ENCODE results near the gene GRIA4. TPM values are rescaled to one million over a fixed set of nuclear protein-coding genes. Genes with fewer than 3 reads are reported as not detected.

The GRIA4 gene
- total RNA-seq, 1 experiment from 2014 or later, result not detected

- no TSS peak for BruUV-seq (replicated peaks)
- Mint-ChIP-seq H3K27ac (ENCODE audit: low read depth, unreplicated experiment) (no peak overlapping the region), H3K4me1 (ENCODE audit: insufficient read depth, unreplicated experiment) (no peaks in the 10 kb centered on the region), H3K9me3 (ENCODE audit: unreplicated experiment) (peaks cover 17% of the 10 kb centered on the region), H3K27me3 (ENCODE audit: insufficient read depth, unreplicated experiment) (no peaks in the 10 kb centered on the region), H3K4me3 (ENCODE audit: unreplicated experiment) (no peak overlapping the region), H3K36me3 (ENCODE audit: insufficient read depth, unreplicated experiment) (no peaks in the 10 kb centered on the region)
- no peak for DNase-seq (ENCODE audit: unreplicated experiment)
- intact Hi-C loops (cut with micrococcal nuclease), result no loop called here
- POLR2A ChIA-PET, result no interaction called here
- TF ChIP-seq CTCF (IDR thresholded peaks at IDR 0.05; ENCODE audit: unreplicated experiment), result no peak
- CTCF ChIA-PET, result no interaction called here
These were observed 271.2 kb downstream of the GRIA4 start for GRCh38 chr11:105881027-105881426.

GRCh38 chr11:105884436-105884835, 274.6 kb downstream of the GRIA4 start:
- no peak for DNase-seq (ENCODE audit: unreplicated experiment)
- H3K27ac Mint-ChIP-seq (ENCODE audit: low read depth, unreplicated experiment), result no peak overlapping the region
- ChIA-PET CTCF (interaction anchor here (0.6 to 1.1 kb wide), 3 partner anchors 16 to 557 kb away, joined by 3 to 4 read pairs (median 3); no protein-coding TSS in a partner anchor), POLR2A (no interaction called here)
- no peaks in the 10 kb centered on the region for H3K27me3 Mint-ChIP-seq (ENCODE audit: insufficient read depth, unreplicated experiment)
- no peak for TF ChIP-seq CTCF (IDR thresholded peaks at IDR 0.05; ENCODE audit: unreplicated experiment)
- intact Hi-C loops (cut with micrococcal nuclease), result no loop called here
- H3K4me1 Mint-ChIP-seq (ENCODE audit: insufficient read depth, unreplicated experiment), result no peaks in the 10 kb centered on the region
- no peak overlapping the region for H3K4me3 Mint-ChIP-seq (ENCODE audit: unreplicated experiment)
- H3K9me3 Mint-ChIP-seq (ENCODE audit: unreplicated experiment), result no peaks in the 10 kb centered on the region
- H3K36me3 Mint-ChIP-seq (ENCODE audit: insufficient read depth, unreplicated experiment), result no peaks in the 10 kb centered on the region
- BruUV-seq (replicated peaks), result no TSS peak

GRCh38 chr11:105891685-105892084, 281.8 kb downstream of the GRIA4 start:
- DNase-seq (ENCODE audit: unreplicated experiment), result no peak
- no peaks in the 10 kb centered on the region for H3K27me3 Mint-ChIP-seq (ENCODE audit: insufficient read depth, unreplicated experiment)
- H3K9me3 Mint-ChIP-seq (ENCODE audit: unreplicated experiment), result no peaks in the 10 kb centered on the region
- TF ChIP-seq CTCF (IDR thresholded peaks at IDR 0.05; ENCODE audit: unreplicated experiment), result no peak
- H3K36me3 Mint-ChIP-seq (ENCODE audit: insufficient read depth, unreplicated experiment), result no peaks in the 10 kb centered on the region
- no peaks in the 10 kb centered on the region for H3K4me1 Mint-ChIP-seq (ENCODE audit: insufficient read depth, unreplicated experiment)
- ChIA-PET CTCF (no interaction called here), POLR2A (interaction anchor here (0.7 to 1.5 kb wide), 2 partner anchors 15 to 31 kb away, joined by 3 read pairs; no protein-coding TSS in a partner anchor)
- no peak overlapping the region for H3K4me3 Mint-ChIP-seq (ENCODE audit: unreplicated experiment)
- intact Hi-C loops (cut with micrococcal nuclease), result no loop called here
- BruUV-seq (replicated peaks), result no TSS peak
- H3K27ac Mint-ChIP-seq (ENCODE audit: low read depth, unreplicated experiment), result no peak overlapping the region

GRCh38 chr11:105897161-105897560, 287.3 kb downstream of the GRIA4 start:
- POLR2A ChIA-PET, result no interaction called here
- no peaks in the 10 kb centered on the region for H3K9me3 Mint-ChIP-seq (ENCODE audit: unreplicated experiment)
- no peak for TF ChIP-seq CTCF (IDR thresholded peaks at IDR 0.05; ENCODE audit: unreplicated experiment)
- H3K4me3 Mint-ChIP-seq (ENCODE audit: unreplicated experiment), result no peak overlapping the region
- CTCF ChIA-PET, result no interaction called here
- H3K27ac Mint-ChIP-seq (ENCODE audit: low read depth, unreplicated experiment), result no peak overlapping the region
- no peaks in the 10 kb centered on the region for H3K36me3 Mint-ChIP-seq (ENCODE audit: insufficient read depth, unreplicated experiment)
- BruUV-seq (replicated peaks), result no TSS peak
- intact Hi-C loops (cut with micrococcal nuclease), result no loop called here
- no peaks in the 10 kb centered on the region for H3K4me1 Mint-ChIP-seq (ENCODE audit: insufficient read depth, unreplicated experiment)
- no peak for DNase-seq (ENCODE audit: unreplicated experiment)
- no peaks in the 10 kb centered on the region for H3K27me3 Mint-ChIP-seq (ENCODE audit: insufficient read depth, unreplicated experiment)
